Amniotic epithelial cell (primary cell): ENCODE measurements around the gene KCNIP2.
"Not testable (repeated sequence)": the region's sequence is repeated elsewhere in the genome, so short reads cannot be mapped to it uniquely, and the experiment has no call there.

Experiments used
- DNase-seq: peaks from one replicate; pipeline ENCODE4 v3.0.0-alpha.2; 2010; ENCODE audit warnings: low read depth

The KCNIP2 gene

GRCh38 chr10:101828766-101829551, 14.6 kb downstream of the KCNIP2 start:
- DNase-seq, result no peak

- no peak for DNase-seq
Observed at GRCh38 chr10:101827919-101828600, 15.5 kb downstream of the KCNIP2 start.

- no peak for DNase-seq
Observed at GRCh38 chr10:101826852-101827434, 16.7 kb downstream of the KCNIP2 start.

GRCh38 chr10:101824736-101825135, 18.9 kb downstream of the KCNIP2 start:
- no peak for DNase-seq

GRCh38 chr10:101818872-101819633, 24.5 kb downstream of the KCNIP2 start:
- no peak for DNase-seq

GRCh38 chr10:101818119-101818871, 25.3 kb downstream of the KCNIP2 start, which contains the start of gene OGA:
Gene OGA (minus strand): TSS chr10:101818444. CDS start chr10:101818022, 422 bp downstream.
- peak; percentile 100 for DNase-seq

GRCh38 chr10:101817337-101818118, 26.1 kb downstream of the KCNIP2 start:
- DNase-seq, result peak; percentile 94

- peak; percentile 24 for DNase-seq
Observed at GRCh38 chr10:101816913-101817336, 26.7 kb downstream of the KCNIP2 start.

- DNase-seq, result no peak
Observed at GRCh38 chr10:101816376-101816775, 27.2 kb downstream of the KCNIP2 start.

- peak; percentile 57 for DNase-seq
Observed at GRCh38 chr10:101814466-101815071, 29.0 kb downstream of the KCNIP2 start.

GRCh38 chr10:101812606-101813005, 31.0 kb downstream of the KCNIP2 start:
- DNase-seq, result no peak

- no peak for DNase-seq
Observed at GRCh38 chr10:101807158-101807557, 36.4 kb downstream of the KCNIP2 start.

GRCh38 chr10:101803511-101803910, 40.1 kb downstream of the KCNIP2 start:
- DNase-seq, result no peak

- no peak for DNase-seq
Observed at GRCh38 chr10:101797403-101798059, 46.1 kb downstream of the KCNIP2 start.

GRCh38 chr10:101793526-101793925, 50.1 kb downstream of the KCNIP2 start:
- no peak for DNase-seq

- no peak for DNase-seq
Observed at GRCh38 chr10:101789686-101790085, 53.9 kb downstream of the KCNIP2 start.

GRCh38 chr10:101789231-101789630, 54.4 kb downstream of the KCNIP2 start:
- DNase-seq, result not testable (repeated sequence)

GRCh38 chr10:101785801-101786200, 57.8 kb downstream of the KCNIP2 start:
- DNase-seq, result no peak

GRCh38 chr10:101784558-101784957, 59.0 kb downstream of the KCNIP2 start:
- DNase-seq, result no peak

GRCh38 chr10:101783736-101784118, 59.9 kb downstream of the KCNIP2 start:
- DNase-seq, result peak; percentile 11
